Stimulated activated CD8-positive, alpha-beta memory T cell treated with anti-CD3 and anti-CD28 coated beads, Interleukin-15, amount 100 ng/mL, for 24 hours (primary cell): Measurements from ENCODE around the gene PPP6R3.

ENCODE experiments used
- DNase-seq: peaks from one replicate; pipeline ENCODE4 v3.0.0-alpha.2; 2020; ENCODE audit warnings: low read depth

PPP6R3 gene

DNA sequence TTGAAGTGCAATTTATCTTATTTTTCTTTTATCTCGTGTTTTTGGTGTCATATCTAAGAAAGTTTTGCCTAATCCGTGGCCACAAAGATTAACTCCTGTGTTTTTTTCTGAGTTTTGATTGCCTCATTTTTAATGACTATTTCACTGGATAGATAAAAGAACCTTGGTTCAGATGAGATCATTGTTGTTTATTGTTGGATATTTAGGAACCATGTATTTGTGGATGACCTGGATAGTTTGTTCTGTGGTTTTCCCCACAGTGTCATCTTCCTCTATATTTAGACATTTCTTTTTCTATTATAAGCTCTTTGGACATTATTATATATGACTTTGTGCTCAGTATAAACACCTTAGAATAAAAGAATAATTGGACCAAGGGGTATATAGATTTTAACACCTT is 37.2 kb downstream of the PPP6R3 start:
- DNase-seq, result no peak

DNA sequence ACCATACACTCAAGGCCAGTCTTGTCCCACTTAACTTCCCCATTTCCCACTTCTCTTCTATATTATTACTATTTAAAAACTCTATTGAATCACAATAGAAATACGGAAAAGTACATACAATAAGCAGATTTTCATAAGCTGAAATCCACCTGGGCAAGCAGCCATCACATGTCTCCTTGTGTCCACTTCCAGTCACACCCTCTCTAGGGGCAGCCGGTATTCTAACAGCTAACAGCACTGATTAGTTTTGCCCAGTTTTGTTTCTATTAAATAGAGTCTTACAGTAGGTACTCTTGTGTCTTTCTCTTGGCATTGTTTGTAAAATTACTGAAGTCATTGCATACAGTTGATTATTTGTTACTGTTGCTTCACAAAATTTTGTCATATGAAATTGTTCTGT is 37.8 kb downstream of the PPP6R3 start:
- no peak for DNase-seq

DNA sequence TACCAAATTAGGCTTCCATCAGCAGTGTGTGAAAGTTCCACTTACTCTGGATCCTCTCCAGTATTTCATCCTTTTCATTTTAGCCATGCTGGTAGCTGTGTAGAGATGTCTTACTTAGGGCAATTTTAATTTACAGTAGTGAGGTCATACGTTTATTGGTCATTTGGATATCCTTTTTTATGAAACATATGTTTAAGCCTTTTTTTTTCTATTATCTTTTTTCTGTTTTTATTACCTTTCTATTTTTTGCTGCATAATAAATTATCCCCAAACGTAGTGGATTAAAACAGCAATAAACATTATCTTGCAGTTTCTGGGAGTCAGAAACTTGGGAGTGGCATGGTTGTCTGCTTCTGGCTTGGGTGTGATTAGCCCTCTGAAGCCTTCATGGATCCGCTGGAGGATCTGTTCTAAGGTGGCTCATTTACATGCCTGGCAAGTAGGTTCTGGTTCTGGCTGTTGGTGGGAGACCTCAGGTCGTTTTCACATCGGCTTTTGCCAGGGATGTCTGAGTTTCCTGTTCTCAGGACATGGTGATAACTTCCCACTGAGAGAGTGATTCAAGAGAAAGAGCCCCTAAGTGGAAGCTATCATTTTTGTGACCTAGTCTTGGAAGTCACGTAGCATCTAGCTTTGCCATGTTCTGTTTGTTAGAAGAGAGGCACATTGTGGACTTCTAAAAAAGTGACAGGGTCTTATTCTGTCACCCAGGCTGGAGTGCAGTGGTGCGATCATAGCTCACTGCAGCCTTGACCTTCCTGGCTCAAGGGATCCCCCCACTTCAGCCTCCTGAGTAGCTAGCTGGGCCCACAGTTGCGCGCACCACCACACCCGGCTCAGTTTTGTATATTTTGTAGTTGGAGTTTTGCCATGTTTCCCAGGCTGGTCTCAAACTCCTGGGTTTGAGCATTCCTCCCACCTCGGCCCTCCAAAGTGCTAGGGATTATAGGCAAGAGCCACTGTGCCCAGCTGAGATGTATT is 38.6 kb downstream of the PPP6R3 start:
- no peak for DNase-seq

DNA sequence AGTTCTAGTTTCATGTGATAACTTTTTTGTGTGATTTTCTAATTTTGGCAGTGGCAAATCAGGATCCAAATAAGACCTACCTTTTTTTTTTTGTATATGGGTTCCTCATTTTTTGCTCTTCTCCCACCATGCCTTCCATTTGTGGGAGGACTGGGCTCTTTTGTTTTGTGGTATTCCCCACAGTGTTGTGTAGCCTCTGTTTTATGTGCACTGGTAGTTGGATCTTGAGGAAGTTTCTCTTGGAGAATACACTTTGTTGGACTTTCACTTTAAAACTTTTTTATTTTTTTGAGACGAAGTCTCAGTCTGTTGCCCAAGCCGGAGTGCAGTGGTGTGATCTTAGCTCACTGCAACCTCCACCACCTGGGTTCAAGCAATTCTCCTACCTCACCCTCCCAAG is 39.7 kb downstream of the PPP6R3 start:
- no peak for DNase-seq

DNA sequence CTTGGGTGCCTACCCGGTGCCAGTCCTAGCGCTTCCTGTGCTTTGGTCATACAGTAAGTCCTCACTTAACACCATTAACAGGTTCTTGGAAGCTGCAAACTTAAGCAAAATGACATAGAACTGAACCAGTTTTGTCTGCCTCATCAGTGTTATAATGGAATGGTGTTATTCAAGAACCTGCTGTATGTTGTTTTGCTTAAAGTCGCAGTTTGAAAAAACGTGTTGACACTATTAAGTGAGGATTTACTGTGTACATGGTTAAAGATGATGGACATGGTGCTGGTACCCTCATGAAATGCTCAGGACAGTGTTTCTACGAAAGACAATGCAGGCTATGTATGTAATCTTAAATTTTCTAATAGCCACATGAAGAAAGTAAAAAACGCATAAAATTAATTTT is 41.3 kb downstream of the PPP6R3 start:
- DNase-seq, result no peak

DNA sequence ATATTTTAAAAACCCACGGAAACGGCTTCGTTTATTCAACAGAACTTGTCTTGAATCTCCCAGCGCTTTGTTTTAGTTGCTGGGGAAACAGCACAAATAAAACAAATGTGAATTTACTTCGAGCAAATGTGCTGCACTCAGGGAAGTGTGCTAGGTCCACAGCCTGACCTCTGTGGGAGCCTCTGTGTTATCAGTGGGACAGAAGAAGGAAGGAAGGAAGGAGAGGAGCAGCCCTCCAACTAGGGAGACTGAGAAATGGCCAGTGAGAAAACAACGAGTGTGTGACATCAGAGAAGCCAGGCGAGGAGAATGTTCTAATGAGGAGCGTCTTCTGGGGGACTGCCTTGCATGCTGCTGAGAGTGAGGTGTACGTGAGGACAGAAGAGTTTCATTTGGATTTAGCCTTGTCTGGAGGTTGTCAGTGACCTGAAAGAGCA is 42.7 kb downstream of the PPP6R3 start:
- no peak for DNase-seq

DNA sequence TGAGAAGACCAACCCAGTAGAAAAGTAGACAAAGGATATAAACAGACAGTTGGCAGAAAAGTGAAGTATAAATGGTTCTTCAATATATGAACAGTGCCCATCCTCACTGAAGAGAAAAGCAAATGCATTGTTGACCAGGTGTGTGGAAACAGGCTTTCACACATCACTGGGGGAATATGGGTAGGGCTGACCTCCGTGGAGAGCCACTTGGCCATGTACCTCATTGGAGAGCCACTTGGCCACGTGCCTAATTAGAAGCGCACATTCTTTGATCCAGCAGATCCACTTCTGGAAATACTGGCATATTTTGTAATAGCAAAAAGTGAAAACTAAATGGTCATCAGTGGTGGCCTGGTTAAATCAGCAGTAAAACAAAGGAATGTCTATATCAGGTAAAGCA is 43.2 kb downstream of the PPP6R3 start:
- no peak for DNase-seq

DNA sequence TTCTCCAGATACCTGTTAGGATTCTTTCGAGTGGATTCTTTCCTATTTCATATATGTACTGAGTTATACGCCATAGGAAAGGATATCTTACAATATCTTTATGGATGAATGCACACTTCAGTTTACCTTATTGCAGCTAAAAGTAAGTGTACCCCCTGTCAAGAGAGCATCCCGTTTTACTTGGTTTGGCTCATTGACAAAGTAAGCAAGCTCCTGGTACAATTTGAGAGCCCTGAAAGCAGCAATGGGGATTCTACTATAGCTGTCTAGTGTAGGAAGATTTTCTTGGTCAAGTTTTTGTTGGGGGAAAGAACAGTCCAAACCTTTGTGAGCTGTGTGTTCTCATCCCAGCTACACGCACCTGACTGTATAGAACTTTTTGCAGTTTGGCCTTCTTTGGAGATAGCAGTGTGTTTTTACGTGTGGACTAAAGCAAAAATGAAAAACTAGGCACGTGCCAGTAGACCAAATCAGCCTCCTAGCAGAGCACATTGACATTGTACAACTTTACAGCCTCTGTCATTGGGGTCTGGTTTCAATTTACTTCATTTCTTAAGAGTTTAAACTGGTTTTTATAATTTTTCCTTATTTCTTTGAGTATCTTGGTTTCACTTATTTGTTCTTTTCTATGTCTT is 44.0 kb downstream of the PPP6R3 start:
- no peak for DNase-seq

DNA sequence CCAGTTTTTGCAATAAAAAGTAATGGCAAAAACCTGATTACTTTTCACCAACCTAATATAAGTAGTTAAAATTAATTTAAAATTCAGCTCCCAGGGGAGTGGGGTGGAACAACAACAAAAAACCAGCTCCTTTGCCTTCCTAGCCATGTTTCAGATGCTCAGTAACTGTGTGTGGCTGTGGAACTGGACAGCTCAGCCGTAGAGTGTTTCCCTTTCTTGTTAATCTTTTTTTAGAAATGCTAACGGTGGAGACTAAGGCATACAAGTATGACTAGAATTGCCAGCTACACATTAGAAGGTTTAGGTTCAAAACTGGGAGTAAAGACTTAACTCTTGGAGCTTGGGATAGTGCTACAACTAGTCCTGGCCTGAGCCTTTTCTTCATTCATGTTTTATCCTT is 45.0 kb downstream of the PPP6R3 start:
- no peak for DNase-seq

DNA sequence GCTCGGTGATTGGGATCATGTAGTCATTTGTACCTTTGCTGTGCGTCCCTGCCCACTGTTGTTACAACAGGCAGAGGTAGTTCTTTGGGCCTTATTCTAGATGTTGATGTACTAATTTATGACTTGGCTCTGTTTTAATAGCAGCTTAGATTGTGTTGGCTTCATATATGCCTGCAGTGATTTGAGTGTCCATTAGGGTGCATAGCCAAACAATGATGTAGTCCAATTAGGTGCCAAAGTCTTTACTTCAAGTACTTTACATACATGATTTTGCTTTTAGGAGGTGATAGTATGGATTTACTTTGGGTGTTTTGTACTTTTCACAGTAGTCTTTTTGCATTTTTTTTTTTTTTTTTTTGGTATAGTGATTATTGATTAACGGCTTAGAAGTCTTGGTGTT is 46.4 kb downstream of the PPP6R3 start:
- no peak for DNase-seq

DNA sequence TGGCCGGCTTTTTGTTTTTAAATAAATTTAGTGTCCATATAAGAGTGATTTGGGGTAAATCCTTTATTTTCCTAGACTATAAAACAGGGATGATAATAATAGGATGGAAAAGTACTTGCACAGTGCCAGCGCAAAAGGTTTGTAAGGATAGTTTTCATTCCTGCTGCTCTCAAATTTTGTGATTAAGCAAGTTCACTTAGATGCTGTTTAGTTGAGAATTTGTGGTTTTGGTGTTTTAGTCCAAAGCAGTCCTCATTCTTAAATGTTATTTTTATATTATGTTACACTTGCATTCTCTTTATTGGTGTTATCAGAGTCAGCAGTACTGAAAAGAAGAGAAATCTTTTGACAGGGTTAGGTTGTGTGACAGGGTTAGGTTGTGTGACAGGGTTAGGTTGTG is 47.9 kb downstream of the PPP6R3 start:
- DNase-seq, result no peak

DNA sequence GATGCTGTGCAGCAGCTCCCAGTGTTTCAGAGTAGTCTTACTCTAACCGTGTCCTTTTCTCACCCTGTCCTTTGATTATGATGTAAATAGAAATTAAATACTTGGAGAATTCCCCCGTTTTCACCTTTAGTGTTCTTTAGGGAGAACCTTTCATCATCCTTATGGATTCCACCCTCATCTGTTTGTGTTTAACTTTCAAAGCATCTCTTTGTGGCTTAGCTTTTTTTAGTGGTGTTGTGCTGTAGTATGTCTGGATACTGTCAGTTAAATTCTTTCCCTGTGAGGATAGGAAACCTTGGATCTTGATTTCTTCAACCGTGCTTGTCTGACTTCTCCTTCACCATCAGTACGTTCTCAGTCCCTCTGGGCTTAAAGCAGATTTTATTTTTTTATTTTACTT is 48.5 kb downstream of the PPP6R3 start:
- DNase-seq, result no peak

DNA sequence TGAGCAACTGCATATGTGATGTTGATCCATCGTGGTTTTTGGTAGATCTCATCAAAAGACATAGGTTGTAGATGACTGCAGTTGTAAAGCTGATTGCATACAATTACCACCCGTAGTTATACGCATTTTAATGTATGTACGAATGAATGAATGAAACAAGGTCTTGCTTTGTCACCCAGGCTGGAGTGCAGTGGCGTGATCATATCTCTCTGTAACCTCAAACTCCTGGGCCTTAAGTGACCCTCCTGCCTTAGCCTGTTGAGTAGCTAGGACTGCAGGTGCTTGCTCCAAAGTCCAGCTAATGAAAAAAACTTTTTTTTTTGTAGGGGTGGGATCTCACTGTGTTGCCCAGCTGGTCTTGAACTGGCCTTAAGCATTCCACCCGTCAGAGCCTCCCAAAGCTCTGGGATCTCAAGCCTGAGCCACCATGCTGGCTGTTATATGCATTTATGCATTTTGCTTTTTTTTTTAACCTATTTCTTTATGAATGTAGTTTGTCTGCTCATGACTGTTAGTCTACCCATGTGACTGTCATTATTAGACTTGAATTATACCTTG is 53.5 kb downstream of the PPP6R3 start:
- no peak for DNase-seq

DNA sequence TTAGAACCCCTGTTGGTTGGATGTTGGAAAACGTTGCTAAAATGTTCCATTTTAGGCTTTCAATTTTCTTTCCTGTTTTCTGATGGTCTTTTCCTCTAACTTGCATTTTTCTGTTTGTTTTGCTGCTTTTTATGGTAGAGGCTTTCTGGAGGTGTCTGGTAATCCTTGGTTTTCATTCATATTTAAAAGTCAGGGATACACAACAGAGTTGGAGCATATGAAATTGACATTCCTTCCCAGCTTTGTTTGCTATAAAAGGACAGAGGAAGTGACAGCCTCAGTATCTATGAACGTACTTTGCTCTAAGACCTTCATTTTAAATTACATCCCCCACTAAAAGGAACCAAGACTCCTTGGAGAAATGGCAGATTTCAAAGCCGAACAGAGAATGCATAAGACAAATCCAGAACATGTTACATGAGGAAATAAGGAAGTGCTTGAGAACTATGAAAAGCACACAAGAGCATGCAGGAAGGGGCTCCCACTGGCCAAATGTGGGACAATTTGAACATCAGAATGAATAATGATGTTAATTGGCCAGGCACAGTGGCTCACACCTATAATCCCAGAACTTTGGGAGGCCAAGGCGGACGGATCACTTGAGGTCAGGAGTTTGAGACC is 56.7 kb downstream of the PPP6R3 start:
- DNase-seq, result no peak

DNA sequence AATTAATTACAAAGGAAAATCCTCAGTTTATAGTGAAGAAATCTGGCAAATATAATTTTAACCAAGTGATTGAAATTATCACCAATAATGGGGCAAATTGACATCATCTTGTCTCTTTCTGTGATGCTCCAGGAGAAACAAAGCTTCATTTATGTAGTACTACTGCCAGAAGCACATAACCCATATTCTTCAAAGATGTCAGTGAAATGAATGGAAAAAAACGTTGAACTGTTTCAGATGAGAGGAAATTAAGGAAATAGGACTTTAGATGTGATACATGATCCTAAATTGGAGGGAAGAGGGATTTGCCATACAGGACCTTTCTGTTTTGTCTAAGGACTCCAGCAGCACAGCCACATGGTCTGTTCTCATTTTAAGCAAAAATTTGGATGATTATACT is 57.6 kb downstream of the PPP6R3 start:
- no peak for DNase-seq

DNA sequence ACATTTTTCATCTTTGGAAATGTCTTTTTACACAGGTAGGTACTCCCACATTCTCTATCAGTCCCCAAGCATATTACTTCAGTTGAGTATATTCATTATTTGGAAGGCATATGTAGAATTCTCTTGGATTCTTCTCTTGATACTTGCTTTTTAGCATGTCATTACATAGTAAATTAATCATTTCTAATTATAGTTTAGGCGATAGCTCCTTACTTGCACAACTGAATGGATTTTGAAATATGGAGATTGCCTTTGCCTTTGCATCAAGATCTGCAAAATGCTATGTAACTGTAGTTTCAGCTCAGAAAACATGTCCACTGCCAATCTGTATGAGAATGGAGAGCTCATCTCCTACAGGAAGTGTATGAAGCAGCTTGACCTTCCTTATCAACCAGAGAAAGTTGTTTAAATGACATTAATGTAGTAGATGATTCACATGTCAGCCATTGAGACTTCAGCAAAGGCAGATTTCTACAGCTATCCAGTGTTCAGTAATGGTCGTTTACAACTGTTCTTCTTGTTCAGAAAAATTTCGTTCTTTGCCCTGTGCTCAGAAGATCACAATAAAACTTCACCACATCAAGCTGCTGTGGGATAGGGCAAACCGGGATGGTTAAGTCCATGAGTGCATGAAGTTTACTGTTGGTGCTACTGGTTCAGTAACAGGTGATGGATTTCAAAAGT is 61.6 kb downstream of the PPP6R3 start:
- DNase-seq, result no peak

DNA sequence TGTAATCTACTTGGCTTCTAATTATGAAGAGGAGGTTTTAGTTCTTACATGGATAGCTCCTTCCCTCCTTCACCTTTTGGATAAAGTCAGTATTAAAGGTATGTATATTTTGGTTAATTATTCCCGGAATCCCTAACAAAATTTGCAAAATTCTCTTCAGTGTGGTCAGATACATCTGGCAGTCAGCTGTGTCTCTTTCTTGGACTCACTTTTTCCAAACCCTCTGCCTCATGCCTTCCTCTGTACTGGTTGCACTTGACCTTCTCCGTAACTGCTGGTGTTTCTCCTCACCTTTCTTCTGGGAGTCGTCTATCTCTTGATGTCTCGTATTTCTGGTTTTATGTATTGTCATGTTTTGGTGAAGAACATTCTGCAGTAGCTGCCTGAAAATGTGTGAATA is 62.5 kb downstream of the PPP6R3 start:
- DNase-seq, result no peak

DNA sequence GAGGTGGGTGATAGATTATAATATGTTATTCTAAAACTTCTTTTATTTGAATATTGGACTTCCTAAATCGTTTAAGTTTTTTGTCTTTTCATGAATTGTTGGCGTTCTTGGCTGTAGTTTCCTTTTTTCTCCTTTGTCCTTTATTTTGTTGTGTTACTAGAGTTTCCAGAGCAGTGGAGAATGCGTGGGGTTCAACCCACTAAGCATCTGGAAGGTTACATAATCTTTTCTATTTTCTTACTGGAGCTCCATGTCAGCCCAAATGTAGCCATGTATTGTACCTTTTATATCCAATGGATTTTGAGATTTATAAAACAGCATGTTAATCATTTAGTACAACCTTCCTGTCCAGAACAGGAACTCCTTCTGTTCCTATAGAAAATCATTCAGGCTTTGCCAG is 63.2 kb downstream of the PPP6R3 start:
- no peak for DNase-seq

DNA sequence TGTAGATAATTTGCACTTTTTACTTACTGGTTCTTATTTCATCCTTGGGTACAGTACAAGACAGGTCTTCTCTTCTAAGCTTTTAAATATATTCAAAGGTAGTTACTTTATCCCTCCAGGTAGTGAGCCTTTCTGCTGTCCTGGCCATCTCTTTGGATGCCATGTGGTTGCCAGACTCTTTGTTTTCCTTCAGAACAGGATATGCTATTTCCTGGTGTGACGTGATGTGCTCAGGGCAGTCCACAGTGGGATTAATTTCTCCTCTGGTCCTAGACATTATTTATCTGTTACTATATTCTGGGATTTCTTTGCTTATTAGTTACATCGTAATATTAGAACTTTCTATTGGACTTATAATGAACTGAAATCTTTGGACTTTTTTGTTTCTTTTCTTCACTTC is 63.7 kb downstream of the PPP6R3 start:
- DNase-seq, result no peak

DNA sequence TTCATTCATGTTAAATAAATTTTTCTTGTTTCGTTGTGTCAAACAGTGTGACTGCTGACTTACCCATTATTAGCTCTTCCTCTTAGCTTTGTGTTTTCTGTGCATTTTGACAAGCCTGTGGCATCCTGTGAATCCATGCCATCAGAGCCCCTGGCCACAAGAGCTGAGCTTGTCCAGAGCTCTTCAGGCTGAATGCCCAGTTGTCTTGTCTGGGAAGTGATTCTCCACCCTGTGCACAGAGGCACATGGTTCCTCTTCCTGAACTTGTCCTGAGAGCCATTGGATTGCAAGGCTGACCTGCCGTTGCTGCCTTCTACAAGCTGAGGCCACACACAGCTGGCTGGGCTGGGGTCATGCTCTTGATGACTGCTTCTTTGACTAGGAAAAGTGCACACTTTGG is 64.1 kb downstream of the PPP6R3 start:
- DNase-seq, result no peak

DNA sequence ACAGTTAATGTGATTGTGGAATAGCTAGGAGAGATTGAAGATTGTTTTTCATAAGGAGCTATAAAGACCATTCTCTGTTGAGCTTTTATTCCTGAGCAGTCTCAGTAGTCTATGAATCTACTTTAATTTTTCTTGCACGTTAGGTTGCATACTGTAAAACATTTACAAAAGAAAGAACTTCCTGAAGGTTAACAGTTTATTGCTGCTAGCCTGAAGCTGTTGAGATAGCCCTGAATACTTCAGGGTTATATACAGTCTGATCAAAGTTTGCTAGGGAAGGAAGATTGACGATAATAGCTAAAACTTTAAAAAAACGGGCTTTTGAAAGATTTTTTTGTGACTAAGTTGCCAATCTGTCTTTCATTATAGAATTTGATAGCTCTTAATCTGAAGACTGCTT is 64.8 kb downstream of the PPP6R3 start:
- no peak for DNase-seq

DNA sequence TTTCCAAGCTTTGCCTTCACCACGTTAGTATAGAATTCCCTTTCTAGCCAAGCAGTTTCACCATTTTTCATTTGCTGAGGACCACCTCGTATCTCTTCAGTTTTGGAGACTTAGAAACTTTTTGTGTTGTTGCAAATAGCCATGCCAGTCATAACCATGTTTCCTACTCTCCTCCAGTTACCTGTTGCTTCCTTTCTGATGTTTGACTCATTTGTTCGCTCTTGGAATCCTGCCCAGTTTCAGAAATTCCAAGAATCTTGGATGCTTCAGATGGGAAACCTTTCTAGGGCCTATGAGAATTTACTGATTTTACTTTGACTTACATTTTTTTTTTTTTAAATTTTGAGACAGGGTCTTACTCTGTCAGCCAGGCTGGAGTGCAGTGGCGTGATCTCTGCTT is 65.4 kb downstream of the PPP6R3 start:
- DNase-seq, result no peak
